ENCODE results near the gene EHMT1.

GRCh38 chr9:137570566-137570965, 48.2 kb upstream of the EHMT1 start:
- TF ChIP-seq, protein P1, sequence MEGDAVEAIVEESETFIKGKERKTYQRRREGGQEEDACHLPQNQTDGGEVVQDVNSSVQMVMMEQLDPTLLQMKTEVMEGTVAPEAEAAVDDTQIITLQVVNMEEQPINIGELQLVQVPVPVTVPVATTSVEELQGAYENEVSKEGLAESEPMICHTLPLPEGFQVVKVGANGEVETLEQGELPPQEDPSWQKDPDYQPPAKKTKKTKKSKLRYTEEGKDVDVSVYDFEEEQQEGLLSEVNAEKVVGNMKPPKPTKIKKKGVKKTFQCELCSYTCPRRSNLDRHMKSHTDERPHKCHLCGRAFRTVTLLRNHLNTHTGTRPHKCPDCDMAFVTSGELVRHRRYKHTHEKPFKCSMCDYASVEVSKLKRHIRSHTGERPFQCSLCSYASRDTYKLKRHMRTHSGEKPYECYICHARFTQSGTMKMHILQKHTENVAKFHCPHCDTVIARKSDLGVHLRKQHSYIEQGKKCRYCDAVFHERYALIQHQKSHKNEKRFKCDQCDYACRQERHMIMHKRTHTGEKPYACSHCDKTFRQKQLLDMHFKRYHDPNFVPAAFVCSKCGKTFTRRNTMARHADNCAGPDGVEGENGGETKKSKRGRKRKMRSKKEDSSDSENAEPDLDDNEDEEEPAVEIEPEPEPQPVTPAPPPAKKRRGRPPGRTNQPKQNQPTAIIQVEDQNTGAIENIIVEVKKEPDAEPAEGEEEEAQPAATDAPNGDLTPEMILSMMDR (IDR thresholded peaks at IDR 0.05) = no peak
- no peak for TF ChIP-seq SIN3A (IDR thresholded peaks at IDR 0.05; ENCODE audit: borderline replicate concordance, insufficient read depth, low read depth, low read length)
- no peak for TF ChIP-seq POLR2AphosphoS5 (IDR thresholded peaks at IDR 0.05; ENCODE audit: low read depth, low read length)
- no peak for TF ChIP-seq TCF7L2 (IDR thresholded peaks at IDR 0.05; ENCODE audit: low read depth, low read length)

Measured in Panc1 (cell line).